GM12892 (cell line): ENCODE measurements around the gene LPAR3.

Experiments
- POLR2A ChIP-seq: IDR thresholded peaks from 2 replicates; pipeline ENCODE4 v1.6.1; 2011; ENCODE audit warnings: low read depth, low read length, control low read depth
- TAF1 ChIP-seq: IDR thresholded peaks from 2 replicates; pipeline ENCODE4 v1.6.1; 2011; ENCODE audit warnings: low read depth, mild to moderate bottlenecking, control low read depth, low read length, borderline replicate concordance

DNA sequence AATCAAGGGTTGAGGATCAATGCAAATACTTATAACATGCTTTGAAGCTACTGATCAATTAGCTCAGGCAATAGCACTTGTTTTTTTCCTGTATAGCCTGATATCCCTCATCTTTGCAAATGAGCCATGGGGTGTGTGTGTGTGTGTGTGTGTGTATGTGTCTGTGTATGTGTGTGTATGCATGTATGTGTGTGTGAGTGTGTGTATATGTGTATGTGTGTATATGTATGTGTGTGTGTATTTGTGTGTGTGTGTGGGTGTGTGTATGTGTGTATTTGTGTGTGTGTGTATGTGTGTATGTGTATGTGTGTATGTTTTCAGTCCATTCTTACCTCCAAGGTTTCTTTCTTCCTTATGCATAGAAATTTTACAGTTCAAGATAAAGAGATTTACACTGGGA lies 124.4 kb downstream of the LPAR3 start:
- TF ChIP-seq TAF1 (no peak), POLR2A (no peak)
